HFFc6 (cell line): Measurements from ENCODE around the gene OR1I1. TPM values are rescaled to one million over a fixed set of nuclear protein-coding genes. Genes with fewer than 3 reads are reported as not detected.

Source experiments
- DNase-seq: peaks from one replicate; pipeline ENCODE4 v3.0.0-alpha.2; 2018
- H3K27ac Mint-ChIP-seq: 2 replicates; pipeline ENCODE4 v1.8.0; 2020; ENCODE audit warnings: mild to moderate bottlenecking, mixed read lengths
- H3K27me3 Mint-ChIP-seq: 2 replicates; pipeline ENCODE4 v1.8.0; 2021; ENCODE audit warnings: mild to moderate bottlenecking, moderate library complexity, mixed read lengths; ENCODE audit not compliant: insufficient read depth
- H3K36me3 Mint-ChIP-seq: 2 replicates; pipeline ENCODE4 v1.8.0; 2021; ENCODE audit warnings: low read depth, mixed read lengths
- H3K4me1 Mint-ChIP-seq: 2 replicates; pipeline ENCODE4 v1.8.0; 2020; ENCODE audit warnings: low read depth, mixed read lengths
- H3K4me3 Mint-ChIP-seq: 2 replicates; pipeline ENCODE4 v1.8.0; 2020; ENCODE audit warnings: mild to moderate bottlenecking, moderate library complexity, mixed read lengths
- H3K9me3 Mint-ChIP-seq: 2 replicates; pipeline ENCODE4 v1.8.0; 2020; ENCODE audit warnings: mild to moderate bottlenecking, mixed read lengths
- total RNA-seq, 6 experiments: library from RNA; stranded (reverse); fragmentation: NEBNext Ultra II Directional; extraction: Animal tissue kit (Norgen Biotek cat#: 25700); gene quantifications; 2 replicates in 1 of 6; 3 replicates in 5 of 6; pipeline ENCODE4 v1.2.3, GENCODE V29; 2021
- TF ChIP-seq, protein P1 (sequence below): fragments of 200-600 bp; sonication (generic); IDR thresholded peaks from 2 replicates; pipeline ENCODE4 v1.5.0; 2021; ENCODE audit warnings: antibody characterized with exemption, mild to moderate bottlenecking

Gene OR1I1
- total RNA-seq, 6 experiments from 2014 or later, result not detected

- Mint-ChIP-seq H3K36me3 (peaks cover 26% of the 10 kb centered on the region), H3K27ac (no peak overlapping the region), H3K9me3 (no peaks in the 10 kb centered on the region), H3K4me1 (peaks cover 11% of the 10 kb centered on the region), H3K27me3 (peaks cover 2% of the 10 kb centered on the region; the same call in 1 of the 2 replicates), H3K4me3 (no peak overlapping the region)
- TF ChIP-seq, protein P1, sequence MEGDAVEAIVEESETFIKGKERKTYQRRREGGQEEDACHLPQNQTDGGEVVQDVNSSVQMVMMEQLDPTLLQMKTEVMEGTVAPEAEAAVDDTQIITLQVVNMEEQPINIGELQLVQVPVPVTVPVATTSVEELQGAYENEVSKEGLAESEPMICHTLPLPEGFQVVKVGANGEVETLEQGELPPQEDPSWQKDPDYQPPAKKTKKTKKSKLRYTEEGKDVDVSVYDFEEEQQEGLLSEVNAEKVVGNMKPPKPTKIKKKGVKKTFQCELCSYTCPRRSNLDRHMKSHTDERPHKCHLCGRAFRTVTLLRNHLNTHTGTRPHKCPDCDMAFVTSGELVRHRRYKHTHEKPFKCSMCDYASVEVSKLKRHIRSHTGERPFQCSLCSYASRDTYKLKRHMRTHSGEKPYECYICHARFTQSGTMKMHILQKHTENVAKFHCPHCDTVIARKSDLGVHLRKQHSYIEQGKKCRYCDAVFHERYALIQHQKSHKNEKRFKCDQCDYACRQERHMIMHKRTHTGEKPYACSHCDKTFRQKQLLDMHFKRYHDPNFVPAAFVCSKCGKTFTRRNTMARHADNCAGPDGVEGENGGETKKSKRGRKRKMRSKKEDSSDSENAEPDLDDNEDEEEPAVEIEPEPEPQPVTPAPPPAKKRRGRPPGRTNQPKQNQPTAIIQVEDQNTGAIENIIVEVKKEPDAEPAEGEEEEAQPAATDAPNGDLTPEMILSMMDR, result peak; percentile 27; the same call in 1 of the 2 replicates
- DNase-seq, result no peak
These were observed 38.4 kb downstream of the OR1I1 start for GRCh38 chr19:15120135-15121026.

- Mint-ChIP-seq H3K4me1 (peaks cover 21% of the 10 kb centered on the region), H3K27me3 (no peaks in the 10 kb centered on the region; the same call in 1 of the 2 replicates), H3K27ac (no peak overlapping the region), H3K36me3 (peaks cover 19% of the 10 kb centered on the region), H3K9me3 (no peaks in the 10 kb centered on the region), H3K4me3 (no peak overlapping the region)
- DNase-seq, result no peak
- TF ChIP-seq, protein P1, result no peak
These were observed 40.5 kb downstream of the OR1I1 start for GRCh38 chr19:15122331-15123030.

DNA sequence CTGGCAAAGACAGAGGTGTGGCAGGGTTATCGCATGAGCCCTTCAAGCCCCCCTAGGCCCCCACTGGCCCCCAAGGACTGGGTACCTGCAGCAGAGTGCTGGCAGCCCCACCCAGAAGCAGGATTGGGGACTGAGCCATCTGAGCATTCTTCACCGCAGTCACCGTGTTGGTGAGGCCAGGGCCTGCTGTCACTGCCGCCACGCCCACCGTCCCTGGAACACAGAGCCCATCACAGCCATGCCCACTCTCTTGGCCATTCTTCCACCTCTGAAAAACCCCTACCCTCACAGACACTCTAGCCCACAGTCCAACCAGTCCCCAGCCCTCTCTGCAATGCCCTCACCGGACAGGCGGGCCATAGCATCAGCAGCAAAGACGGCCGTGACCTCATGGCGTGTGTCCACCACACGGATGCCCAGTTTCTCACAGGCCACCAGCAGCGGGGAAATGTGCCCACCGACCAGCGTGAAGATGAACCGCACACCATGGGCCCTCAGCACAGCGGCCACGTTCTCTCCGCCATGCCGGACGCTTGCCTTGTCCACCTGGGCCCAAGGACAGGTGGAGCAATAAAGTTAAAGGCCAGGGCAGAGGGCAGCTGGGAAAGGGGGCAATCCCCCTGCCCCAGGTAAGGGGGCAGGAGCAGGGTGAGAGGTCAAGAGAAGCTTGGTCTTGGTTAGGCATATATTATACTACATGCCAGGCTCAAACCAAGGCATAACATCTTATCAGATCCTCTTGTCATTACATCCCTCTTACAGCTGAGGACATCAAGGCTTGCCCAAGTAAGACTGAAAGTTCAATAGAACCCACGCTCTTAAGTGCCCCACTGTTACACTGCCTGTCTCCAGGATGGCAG is 41.2 kb downstream of the OR1I1 start:
- TF ChIP-seq, protein P1, result no peak
- H3K36me3 Mint-ChIP-seq, result peaks cover 16% of the 10 kb centered on the region
- no peak overlapping the region for H3K27ac Mint-ChIP-seq
- no peaks in the 10 kb centered on the region for H3K9me3 Mint-ChIP-seq
- no peak for DNase-seq
- H3K27me3 Mint-ChIP-seq, result no peaks in the 10 kb centered on the region; the same call in 1 of the 2 replicates
- H3K4me1 Mint-ChIP-seq, result peaks cover 26% of the 10 kb centered on the region
- H3K4me3 Mint-ChIP-seq, result 0 out of 2 replicates have a peak overlapping the region, but pooled peaks have one; percentile 98

GRCh38 chr19:15123900-15124299 is 41.9 kb downstream of the OR1I1 start:
- no peak for DNase-seq
- TF ChIP-seq, protein P1, result no peak
- peaks cover 30% of the 10 kb centered on the region for H3K4me1 Mint-ChIP-seq
- peak overlapping the region; percentile 98 for H3K4me3 Mint-ChIP-seq
- H3K27me3 Mint-ChIP-seq, result no peaks in the 10 kb centered on the region; the same call in 1 of the 2 replicates
- H3K9me3 Mint-ChIP-seq, result no peaks in the 10 kb centered on the region
- peaks cover 9% of the 10 kb centered on the region; the same call in 1 of the 2 replicates for H3K36me3 Mint-ChIP-seq
- peak overlapping the region; percentile 92 for H3K27ac Mint-ChIP-seq
